Esophagus muscularis mucosa (tissue), 4 donors: ENCODE results near the gene DDX56. TPM values are rescaled to one million over a fixed set of nuclear protein-coding genes. Genes with fewer than 3 reads are reported as not detected.

Experiments used
- DNase-seq: peaks from one replicate; pipeline ENCODE4 v3.0.0-alpha.2; 2017; ENCODE audit errors: extremely low spot score
- H3K27ac ChIP-seq, 4 donors: fragments of 200-600 bp; sonication (generic); replicated peaks in 1 of 4; 1 replicate in 3 of 4; 2 replicates in 1 of 4; pipeline ENCODE4 v1.5.1; 2016 to 2019; ENCODE audit warnings: mild to moderate bottlenecking in 1 of 4
- H3K27me3 ChIP-seq, 4 donors: fragments of 200-600 bp; sonication (generic); one replicate each; pipeline versions ENCODE4 v1.5.1 to v1.6.0; 2016 to 2019
- H3K36me3 ChIP-seq, 4 donors: fragments of 200-600 bp; sonication (generic); one replicate each; pipeline ENCODE4 v1.5.1; 2016 to 2019
- H3K4me1 ChIP-seq, 4 donors: fragments of 200-600 bp; sonication (generic); one replicate each; pipeline ENCODE4 v1.5.1; 2016 to 2019
- H3K4me3 ChIP-seq, 4 donors: fragments of 200-600 bp; sonication (generic); 1 replicate in 2 of 4; 2 replicates in 2 of 4; pipeline ENCODE4 v1.5.1; 2016 to 2019; ENCODE audit warnings: mild to moderate bottlenecking in 4 of 4, moderate library complexity in 1 of 4
- H3K9me3 ChIP-seq, 4 donors: fragments of 200-600 bp; sonication (generic); 1 replicate in 3 of 4; 2 replicates in 1 of 4; pipeline ENCODE4 v1.5.1; 2016 to 2019
- CTCF ChIP-seq, 3 experiments: fragments of 200-600 bp in 2 of 3; fragments of 450-650 bp in 1 of 3; sonication (generic) in 2 of 3; IDR thresholded peaks; one replicate each; pipeline ENCODE4 v1.5.1; 2017 to 2019; ENCODE audit warnings: antibody characterized with exemption in 3 of 3, mild to moderate bottlenecking in 2 of 3, moderate library complexity in 1 of 3
- EP300 ChIP-seq: sonication (generic); formaldehyde crosslinking; IDR thresholded peaks from one replicate; pipeline ENCODE4 v1.6.1; 2017; ENCODE audit warnings: antibody characterized with exemption
- POLR2A ChIP-seq: fragments of 450-650 bp; IDR thresholded peaks from one replicate; pipeline ENCODE4 v1.6.1; 2017; ENCODE audit warnings: antibody characterized with exemption, moderate library complexity, mild to moderate bottlenecking, low read depth
- POLR2AphosphoS5 ChIP-seq, 2 donors: sonication (generic); formaldehyde crosslinking; IDR thresholded peaks; one replicate each; pipeline ENCODE4 v1.6.1; 2017; ENCODE audit warnings: antibody characterized with exemption in 2 of 2
- WGBS: methylation state at CpG from one replicate; pipeline ENCODE4 v1.1.5; 2018; 5-methylcytosine and 5-hydroxymethylcytosine counted together
- intact Hi-C: fragments of 100-400 bp; cut with DNase I; formaldehyde crosslinking; loops from one replicate; pipeline ENCODE4 v1.15.1; 2023
- total RNA-seq, 4 donors: library from RNA; depleted of rRNA; stranded (reverse); fragments of >200 nt; gene quantifications; one replicate each; pipeline versions ENCODE4 v1.1.0 to v1.2.1, GENCODE V29; 2016

Gene DDX56
- total RNA-seq, 4 donors from 2014 or later: 35.3 to 54.2 (median 49.4) TPM

GRCh38 chr7:44522315-44522714 is 51.4 kb downstream of the DDX56 start:
- H3K27ac ChIP-seq: no peak overlapping the region
- H3K27me3 ChIP-seq: no peaks in the 10 kb centered on the region
- no peaks in the 10 kb centered on the region for H3K36me3 ChIP-seq
- no peaks in the 10 kb centered on the region for H3K4me1 ChIP-seq
- intact Hi-C loops: no loop called here
- no peak for DNase-seq
- peaks cover 0 to 31% (median 23%) of the 10 kb centered on the region in 4 donors for H3K9me3 ChIP-seq
- H3K4me3 ChIP-seq: no peak overlapping the region
- WGBS: 88% methylated on average over 3 of the region's 3 CpGs
- TF ChIP-seq POLR2A: no peak
- no peak for TF ChIP-seq EP300
- no peak for TF ChIP-seq POLR2AphosphoS5 (IDR thresholded peaks at IDR 0.05)
- TF ChIP-seq CTCF (IDR thresholded peaks at IDR 0.05): no peak

GRCh38 chr7:44521347-44522095 is 52.2 kb downstream of the DDX56 start:
- intact Hi-C loops: no loop called here
- peaks cover 0 to 24% (median 17%) of the 10 kb centered on the region in 4 donors for H3K9me3 ChIP-seq
- H3K4me1 ChIP-seq: no peaks in the 10 kb centered on the region
- H3K27me3 ChIP-seq: no peaks in the 10 kb centered on the region
- H3K4me3 ChIP-seq: no peak overlapping the region
- H3K27ac ChIP-seq: no peak overlapping the region
- H3K36me3 ChIP-seq: no peaks in the 10 kb centered on the region
- TF ChIP-seq CTCF (IDR thresholded peaks at IDR 0.05): no peak
- no peak for TF ChIP-seq EP300
- no peak for DNase-seq
- WGBS: 85% methylated on average over 7 of the region's 15 CpGs

GRCh38 chr7:44520574-44520973 is 53.1 kb downstream of the DDX56 start:
- Histone ChIP-seq H3K4me3 (no peak overlapping the region), H3K27me3 (no peaks in the 10 kb centered on the region), H3K4me1 (no peaks in the 10 kb centered on the region), H3K27ac (no peak overlapping the region), H3K36me3 (no peaks in the 10 kb centered on the region), H3K9me3 (peaks cover 0 to 17% (median 13%) of the 10 kb centered on the region in 4 donors)
- WGBS: 85% methylated on average over 5 of the region's 5 CpGs
- no peak for DNase-seq
- TF ChIP-seq EP300 (no peak), CTCF (IDR thresholded peaks at IDR 0.05) (no peak), POLR2A (no peak), POLR2AphosphoS5 (IDR thresholded peaks at IDR 0.05) (no peak)
- intact Hi-C loops: no loop called here

GRCh38 chr7:44519546-44519945 is 54.2 kb downstream of the DDX56 start:
- no peak for TF ChIP-seq CTCF (IDR thresholded peaks at IDR 0.05)
- no peak for TF ChIP-seq EP300
- no peak for TF ChIP-seq POLR2A
- no peak for TF ChIP-seq POLR2AphosphoS5 (IDR thresholded peaks at IDR 0.05)
- Histone ChIP-seq H3K4me3 (no peak overlapping the region), H3K27me3 (no peaks in the 10 kb centered on the region), H3K9me3 (peaks cover 0 to 8% (median 7%) of the 10 kb centered on the region in 4 donors), H3K27ac (no peak overlapping the region), H3K4me1 (no peaks in the 10 kb centered on the region), H3K36me3 (no peaks in the 10 kb centered on the region)
- no peak for DNase-seq
- intact Hi-C loops: no loop called here
- WGBS: 75% methylated on average over 7 of the region's 7 CpGs

GRCh38 chr7:44518761-44519160 is 54.9 kb downstream of the DDX56 start:
- TF ChIP-seq CTCF (IDR thresholded peaks at IDR 0.05) (no peak), EP300 (no peak), POLR2AphosphoS5 (IDR thresholded peaks at IDR 0.05) (no peak), POLR2A (no peak)
- no peak for DNase-seq
- 74% methylated on average over 3 of the region's 3 CpGs for WGBS
- H3K27me3 ChIP-seq: no peaks in the 10 kb centered on the region
- intact Hi-C loops: no loop called here
- H3K4me1 ChIP-seq: no peaks in the 10 kb centered on the region
- H3K4me3 ChIP-seq: no peak overlapping the region
- no peak overlapping the region for H3K27ac ChIP-seq
- no peaks in the 10 kb centered on the region for H3K36me3 ChIP-seq
- peaks cover 0 to under 1% (median 0%) of the 10 kb centered on the region in 4 donors for H3K9me3 ChIP-seq
